Endodermal cell (in vitro differentiated cells): Measurements from ENCODE around the gene SEMG2. TPM values are rescaled to one million over a fixed set of nuclear protein-coding genes. Genes with fewer than 3 reads are reported as not detected.

ENCODE experiments used
- DNase-seq: peaks from one replicate; pipeline ENCODE4 v3.0.0-alpha.2; 2017
- H3K27ac ChIP-seq: 2 replicates; pipeline ENCODE4 v1.5.1; 2013; ENCODE audit warnings: mild to moderate bottlenecking, low read depth, low read length, moderate library complexity
- H3K27me3 ChIP-seq: 2 replicates; pipeline ENCODE4 v1.6.1; 2013; ENCODE audit warnings: mild to moderate bottlenecking, low read length, moderate library complexity; ENCODE audit not compliant: insufficient read depth, control insufficient read depth, poor library complexity, severe bottlenecking
- H3K36me3 ChIP-seq: 2 replicates; pipeline ENCODE4 v1.7.0; 2013; ENCODE audit warnings: mild to moderate bottlenecking, low read length, moderate library complexity; ENCODE audit not compliant: control insufficient read depth, insufficient read depth
- H3K4me1 ChIP-seq: one replicate; pipeline ENCODE4 v1.7.0; 2013; ENCODE audit warnings: low read length; ENCODE audit not compliant: control insufficient read depth, insufficient read depth
- H3K4me3 ChIP-seq: 2 replicates; pipeline ENCODE4 v1.5.1; 2013; ENCODE audit warnings: mild to moderate bottlenecking, low read length, moderate library complexity
- H3K9ac ChIP-seq: 2 replicates; pipeline ENCODE4 v1.6.1; 2013; ENCODE audit warnings: mild to moderate bottlenecking, low read length, moderate library complexity; ENCODE audit not compliant: poor library complexity, severe bottlenecking; ENCODE audit errors: extremely low read depth
- H3K9me3 ChIP-seq: 2 replicates; pipeline ENCODE4 v1.6.1; 2013; ENCODE audit warnings: mild to moderate bottlenecking, low read length, moderate library complexity; ENCODE audit not compliant: control insufficient read depth
- H3K27ac Mint-ChIP-seq: 2 replicates; pipeline ENCODE4 v1.8.0; 2020; ENCODE audit warnings: mixed read lengths
- H3K27me3 Mint-ChIP-seq: 2 replicates; pipeline ENCODE4 v1.8.0; 2021; ENCODE audit warnings: mild to moderate bottlenecking, mixed read lengths; ENCODE audit not compliant: insufficient read depth
- H3K36me3 Mint-ChIP-seq: 2 replicates; pipeline ENCODE4 v1.8.0; 2020; ENCODE audit warnings: low read depth, mixed read lengths
- H3K4me1 Mint-ChIP-seq: 2 replicates; pipeline ENCODE4 v1.8.0; 2020; ENCODE audit warnings: mixed read lengths
- H3K4me3 Mint-ChIP-seq: 2 replicates; pipeline ENCODE4 v1.8.0; 2020; ENCODE audit warnings: mild to moderate bottlenecking, moderate library complexity, mixed read lengths
- H3K9me3 Mint-ChIP-seq: 2 replicates; pipeline ENCODE4 v1.8.0; 2020; ENCODE audit warnings: mild to moderate bottlenecking, mixed read lengths
- WGBS, 2 experiments: methylation state at CpG; one replicate each; pipeline versions ENCODE4 v1.1.5 to v1.1.7; 2013; ENCODE audit warnings: missing lambda C conversion rate in 2 of 2, mixed read lengths in 1 of 2; ENCODE audit not compliant: insufficient coverage in 1 of 2, insufficient read length in 1 of 2; 5-methylcytosine and 5-hydroxymethylcytosine counted together
- total RNA-seq, 2 donors: library from RNA; stranded (reverse); fragmentation: NEBNext Ultra II Directional in 1 of 2; extraction: Animal tissue kit (Norgen Biotek cat#: 25700) in 1 of 2; gene quantifications; 2 replicates in 1 of 2; 3 replicates in 1 of 2; pipeline ENCODE4 v1.2.1, GENCODE V29; 2021
- TF ChIP-seq, protein P1 (sequence below): fragments of 200-600 bp; sonication (generic); conservative IDR thresholded peaks from 2 replicates; pipeline ENCODE4 v1.5.0; 2021; ENCODE audit warnings: antibody characterized with exemption, mild to moderate bottlenecking

The SEMG2 gene
- total RNA-seq, 2 donors from 2014 or later: not detected

DNA sequence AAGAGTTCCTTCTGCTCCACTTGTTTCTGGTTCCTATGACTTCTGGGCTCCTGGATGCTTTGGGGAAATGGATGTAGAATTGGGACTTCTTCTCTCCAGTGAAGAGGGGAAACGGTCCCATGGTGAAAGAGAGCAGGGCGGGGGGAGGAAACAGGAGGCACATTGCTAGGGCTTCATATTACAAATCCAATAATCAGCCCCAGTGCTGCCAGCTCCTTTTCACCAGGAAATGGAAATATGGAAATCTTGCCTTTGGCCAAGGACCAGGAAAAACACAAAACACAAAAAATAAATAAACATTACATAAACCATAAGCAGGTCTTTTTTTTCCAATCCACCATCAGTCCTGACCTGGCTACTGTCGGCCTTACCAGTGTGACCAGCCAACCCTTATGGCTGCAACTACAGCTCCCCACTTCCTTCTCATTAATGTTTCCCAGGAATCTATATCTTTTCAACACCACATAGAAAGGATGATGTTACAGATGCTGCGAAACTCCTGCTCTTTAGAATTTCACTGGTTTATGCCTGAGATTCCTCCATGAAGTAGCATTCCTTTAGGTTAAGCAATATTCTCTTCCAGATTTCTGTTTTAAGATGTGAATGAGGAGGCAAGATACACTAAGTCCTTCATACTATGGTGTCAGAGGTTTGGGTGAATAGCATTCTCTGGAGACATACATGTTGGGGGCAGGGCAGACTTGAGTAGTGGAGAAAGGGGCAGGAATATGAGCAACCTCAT is 44.5 kb upstream of the SEMG2 start:
- Mint-ChIP-seq H3K27me3 (peaks cover 7% of the 10 kb centered on the region), H3K27ac (no peak overlapping the region), H3K36me3 (no peaks in the 10 kb centered on the region), H3K4me1 (no peaks in the 10 kb centered on the region), H3K9me3 (no peaks in the 10 kb centered on the region), H3K4me3 (no peak overlapping the region)
- Histone ChIP-seq H3K27ac (no peak overlapping the region), H3K4me1 (no peaks in the 10 kb centered on the region), H3K27me3 (peaks cover 11% of the 10 kb centered on the region), H3K36me3 (no peaks in the 10 kb centered on the region), H3K9ac (no peak overlapping the region), H3K9me3 (no peaks in the 10 kb centered on the region), H3K4me3 (no peak overlapping the region)
- no peak for DNase-seq
- WGBS, 2 experiments: 88 to 89% methylated on average over 2 to 3 of the region's 4 CpGs
- TF ChIP-seq, protein P1, sequence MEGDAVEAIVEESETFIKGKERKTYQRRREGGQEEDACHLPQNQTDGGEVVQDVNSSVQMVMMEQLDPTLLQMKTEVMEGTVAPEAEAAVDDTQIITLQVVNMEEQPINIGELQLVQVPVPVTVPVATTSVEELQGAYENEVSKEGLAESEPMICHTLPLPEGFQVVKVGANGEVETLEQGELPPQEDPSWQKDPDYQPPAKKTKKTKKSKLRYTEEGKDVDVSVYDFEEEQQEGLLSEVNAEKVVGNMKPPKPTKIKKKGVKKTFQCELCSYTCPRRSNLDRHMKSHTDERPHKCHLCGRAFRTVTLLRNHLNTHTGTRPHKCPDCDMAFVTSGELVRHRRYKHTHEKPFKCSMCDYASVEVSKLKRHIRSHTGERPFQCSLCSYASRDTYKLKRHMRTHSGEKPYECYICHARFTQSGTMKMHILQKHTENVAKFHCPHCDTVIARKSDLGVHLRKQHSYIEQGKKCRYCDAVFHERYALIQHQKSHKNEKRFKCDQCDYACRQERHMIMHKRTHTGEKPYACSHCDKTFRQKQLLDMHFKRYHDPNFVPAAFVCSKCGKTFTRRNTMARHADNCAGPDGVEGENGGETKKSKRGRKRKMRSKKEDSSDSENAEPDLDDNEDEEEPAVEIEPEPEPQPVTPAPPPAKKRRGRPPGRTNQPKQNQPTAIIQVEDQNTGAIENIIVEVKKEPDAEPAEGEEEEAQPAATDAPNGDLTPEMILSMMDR: no peak

DNA sequence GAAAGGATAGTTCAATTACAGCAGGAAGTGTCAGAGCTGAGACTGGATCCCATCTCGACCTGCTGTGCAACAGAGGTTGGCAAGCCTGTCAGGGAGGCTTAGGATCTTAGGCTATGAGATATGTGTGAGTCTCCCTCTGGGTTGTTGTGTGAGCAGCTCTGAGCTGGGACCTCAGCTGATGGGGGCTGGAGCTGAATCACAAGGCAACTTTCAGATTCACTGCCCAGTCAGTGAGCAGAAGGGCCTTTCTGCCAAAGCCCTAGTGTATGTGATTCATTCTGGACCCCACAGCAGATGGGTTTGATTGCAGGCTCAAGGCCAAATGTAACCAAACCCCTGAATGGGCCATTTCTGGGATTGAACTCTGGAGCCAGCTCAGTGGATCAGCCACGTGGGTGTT is 42.0 kb upstream of the SEMG2 start:
- 86% methylated on average over 2 of the region's 2 CpGs; no CpG with 5 or more reads in 1 of the 2 experiments for WGBS, 2 experiments
- H3K4me3 Mint-ChIP-seq: no peak overlapping the region
- no peak for DNase-seq
- no peaks in the 10 kb centered on the region for H3K27me3 ChIP-seq
- no peaks in the 10 kb centered on the region for H3K9me3 ChIP-seq
- no peaks in the 10 kb centered on the region for H3K36me3 ChIP-seq
- H3K27me3 Mint-ChIP-seq: peaks cover 5% of the 10 kb centered on the region
- TF ChIP-seq, protein P1: no peak
- H3K9ac ChIP-seq: no peak overlapping the region
- no peaks in the 10 kb centered on the region for H3K36me3 Mint-ChIP-seq
- H3K4me3 ChIP-seq: no peak overlapping the region
- H3K9me3 Mint-ChIP-seq: no peaks in the 10 kb centered on the region
- no peaks in the 10 kb centered on the region for H3K4me1 Mint-ChIP-seq
- H3K27ac ChIP-seq: no peak overlapping the region
- no peaks in the 10 kb centered on the region for H3K4me1 ChIP-seq
- H3K27ac Mint-ChIP-seq: no peak overlapping the region

DNA sequence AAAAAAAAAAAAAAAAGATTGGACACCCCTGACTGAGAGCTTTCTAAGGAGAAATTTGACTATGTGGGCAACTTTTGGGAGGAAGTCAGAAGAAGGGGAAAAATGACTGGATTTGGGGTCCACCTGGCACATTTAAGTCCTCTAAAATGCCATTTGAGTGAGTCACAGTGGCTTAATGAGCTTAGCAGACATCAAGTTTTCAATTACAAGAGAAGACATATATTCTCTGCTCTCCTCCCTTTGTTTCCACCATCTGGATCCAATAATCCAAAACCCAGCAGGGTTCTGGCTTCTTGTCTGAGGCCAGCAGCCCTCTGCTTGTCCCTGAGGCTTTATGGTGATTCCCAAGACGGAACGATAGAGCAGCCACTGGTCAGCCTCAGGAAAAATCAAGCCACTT is 39.5 kb upstream of the SEMG2 start:
- H3K27ac Mint-ChIP-seq: no peak overlapping the region
- DNase-seq: no peak
- Histone ChIP-seq H3K9ac (no peak overlapping the region), H3K27me3 (no peaks in the 10 kb centered on the region), H3K27ac (no peak overlapping the region), H3K4me3 (no peak overlapping the region), H3K4me1 (no peaks in the 10 kb centered on the region), H3K9me3 (no peaks in the 10 kb centered on the region), H3K36me3 (no peaks in the 10 kb centered on the region)
- H3K4me3 Mint-ChIP-seq: no peak overlapping the region
- WGBS, 2 experiments: 93% methylated on average over 2 of the region's 2 CpGs
- no peaks in the 10 kb centered on the region for H3K4me1 Mint-ChIP-seq
- no peaks in the 10 kb centered on the region for H3K27me3 Mint-ChIP-seq
- TF ChIP-seq, protein P1: no peak
- H3K36me3 Mint-ChIP-seq: no peaks in the 10 kb centered on the region
- no peaks in the 10 kb centered on the region for H3K9me3 Mint-ChIP-seq
